ENCODE measurements around the gene NUMBL. TPM values are rescaled to one million over a fixed set of nuclear protein-coding genes. Genes with fewer than 3 reads are reported as not detected.
"Not testable (repeated sequence)": the region's sequence is repeated elsewhere in the genome, so short reads cannot be mapped to it uniquely, and the experiment has no call there.

The NUMBL gene
- total and polyA plus RNA-seq, 4 donors, result 13.2 to 41.2 (median 17.1) TPM

GRCh38 chr19:40650749-40651305, 39.6 kb downstream of the NUMBL start:
- DNase-seq, result peak; percentile 67 to 86 (median 84)
- 85 to 94% methylated on average over 8 of the region's 8 CpGs for WGBS, 2 donors

GRCh38 chr19:40649903-40650675, 40.4 kb downstream of the NUMBL start:
- Histone ChIP-seq H3K4me1 (ENCODE audit: control insufficient read depth in 5 of 5, insufficient read depth in 5 of 5, low read length in 5 of 5) (peaks cover 2 to 30% (median 8%) of the 10 kb centered on the region in 5 donors), H3K27ac (ENCODE audit: low read depth in 1 of 2, low read length in 1 of 2) (peak overlapping the region in 1 of 2 donors; percentile 70)
- DNase-seq; H3K27me3 ChIP-seq (ENCODE audit: control insufficient read depth in 3 of 3, insufficient read depth in 3 of 3, low read length in 2 of 3); H3K9ac ChIP-seq (ENCODE audit: insufficient read depth in 1 of 2, low read length in 2 of 2); H3K4me3 ChIP-seq; ATAC-seq (ENCODE audit: insufficient read depth, low FRiP score); H3K36me3 ChIP-seq (ENCODE audit: control insufficient read depth in 4 of 4, insufficient read depth in 4 of 4, low read length in 4 of 4); H3K9me3 ChIP-seq (ENCODE audit: control insufficient read depth in 4 of 4, insufficient read depth in 3 of 4, low read length in 3 of 4): not testable (repeated sequence)
- WGBS, 2 donors, result 90 to 92% methylated on average over 9 of the region's 9 CpGs

More at GRCh38 chr19:40650749-40651305, 39.6 kb downstream of the NUMBL start:
- Histone ChIP-seq H3K9ac (ENCODE audit: insufficient read depth in 1 of 2, low read length in 2 of 2) (no peak overlapping the region), H3K36me3 (ENCODE audit: control insufficient read depth in 4 of 4, insufficient read depth in 4 of 4, low read length in 4 of 4) (no peaks in the 10 kb centered on the region), H3K4me3 (no peak overlapping the region), H3K27ac (ENCODE audit: low read depth in 1 of 2, low read length in 1 of 2) (peak overlapping the region in 1 of 2 donors; percentile 80), H3K9me3 (ENCODE audit: control insufficient read depth in 4 of 4, insufficient read depth in 3 of 4, low read length in 3 of 4) (no peaks in the 10 kb centered on the region), H3K4me1 (ENCODE audit: control insufficient read depth in 5 of 5, insufficient read depth in 5 of 5, low read length in 5 of 5) (peaks cover 1 to 26% (median 8%) of the 10 kb centered on the region in 5 donors), H3K27me3 (ENCODE audit: control insufficient read depth in 3 of 3, insufficient read depth in 3 of 3, low read length in 2 of 3) (no peaks in the 10 kb centered on the region)
- ATAC-seq (ENCODE audit: insufficient read depth, low FRiP score), result no peak
- TF ChIP-seq CTCF (IDR thresholded peaks at IDR 0.05; ENCODE audit: control extremely low read depth, extremely low read depth), result no peak

- H3K4me1 ChIP-seq (ENCODE audit: control insufficient read depth in 5 of 5, insufficient read depth in 5 of 5, low read length in 5 of 5), result peaks cover 3 to 37% (median 10%) of the 10 kb centered on the region in 5 donors
- no peaks in the 10 kb centered on the region for H3K27me3 ChIP-seq (ENCODE audit: control insufficient read depth in 3 of 3, insufficient read depth in 3 of 3, low read length in 2 of 3)
- H3K9me3 ChIP-seq (ENCODE audit: control insufficient read depth in 4 of 4, insufficient read depth in 3 of 4, low read length in 3 of 4), result no peaks in the 10 kb centered on the region
- peak overlapping the region; percentile 71 to 79 for H3K27ac ChIP-seq (ENCODE audit: low read depth in 1 of 2, low read length in 1 of 2)
- H3K4me3 ChIP-seq, result no peak overlapping the region
- DNase-seq (peak in 1 of 3 donors; percentile 24), ATAC-seq (ENCODE audit: insufficient read depth, low FRiP score) (no peak)
- peak overlapping the region in 1 of 2 donors; percentile 43 for H3K9ac ChIP-seq (ENCODE audit: insufficient read depth in 1 of 2, low read length in 2 of 2)
- 58 to 81% methylated on average over 5 of the region's 5 CpGs for WGBS, 2 donors
- no peaks in the 10 kb centered on the region for H3K36me3 ChIP-seq (ENCODE audit: control insufficient read depth in 4 of 4, insufficient read depth in 4 of 4, low read length in 4 of 4)
- no peak for TF ChIP-seq CTCF (IDR thresholded peaks at IDR 0.05; ENCODE audit: control extremely low read depth, extremely low read depth)
Measured at GRCh38 chr19:40646743-40647254, 43.7 kb downstream of the NUMBL start.

GRCh38 chr19:40642757-40643305, 47.6 kb downstream of the NUMBL start:
- H3K9me3 ChIP-seq (ENCODE audit: control insufficient read depth in 4 of 4, insufficient read depth in 3 of 4, low read length in 3 of 4), result no peaks in the 10 kb centered on the region
- peaks cover 1 to 39% (median 11%) of the 10 kb centered on the region in 5 donors for H3K4me1 ChIP-seq (ENCODE audit: control insufficient read depth in 5 of 5, insufficient read depth in 5 of 5, low read length in 5 of 5)
- no peak for TF ChIP-seq CTCF (IDR thresholded peaks at IDR 0.05; ENCODE audit: control extremely low read depth, extremely low read depth)
- ATAC-seq (ENCODE audit: insufficient read depth, low FRiP score), result no peak
- no peaks in the 10 kb centered on the region for H3K27me3 ChIP-seq (ENCODE audit: control insufficient read depth in 3 of 3, insufficient read depth in 3 of 3, low read length in 2 of 3)
- H3K27ac ChIP-seq (ENCODE audit: low read depth in 1 of 2, low read length in 1 of 2), result no peak overlapping the region
- H3K36me3 ChIP-seq (ENCODE audit: control insufficient read depth in 4 of 4, insufficient read depth in 4 of 4, low read length in 4 of 4), result no peaks in the 10 kb centered on the region
- no peak for DNase-seq
- 88 to 91% methylated on average over 8 of the region's 8 CpGs for WGBS, 2 donors
- no peak overlapping the region for H3K4me3 ChIP-seq
- H3K9ac ChIP-seq (ENCODE audit: insufficient read depth in 1 of 2, low read length in 2 of 2), result no peak overlapping the region
